ENCODE results near the gene ADARB2. TPM values are rescaled to one million over a fixed set of nuclear protein-coding genes. Genes with fewer than 3 reads are reported as not detected.

ADARB2 gene
- 0.11 and 0.39 TPM in 2 replicates for total RNA-seq (2014; rRNA removed; shearing (Covaris generic))

DNA sequence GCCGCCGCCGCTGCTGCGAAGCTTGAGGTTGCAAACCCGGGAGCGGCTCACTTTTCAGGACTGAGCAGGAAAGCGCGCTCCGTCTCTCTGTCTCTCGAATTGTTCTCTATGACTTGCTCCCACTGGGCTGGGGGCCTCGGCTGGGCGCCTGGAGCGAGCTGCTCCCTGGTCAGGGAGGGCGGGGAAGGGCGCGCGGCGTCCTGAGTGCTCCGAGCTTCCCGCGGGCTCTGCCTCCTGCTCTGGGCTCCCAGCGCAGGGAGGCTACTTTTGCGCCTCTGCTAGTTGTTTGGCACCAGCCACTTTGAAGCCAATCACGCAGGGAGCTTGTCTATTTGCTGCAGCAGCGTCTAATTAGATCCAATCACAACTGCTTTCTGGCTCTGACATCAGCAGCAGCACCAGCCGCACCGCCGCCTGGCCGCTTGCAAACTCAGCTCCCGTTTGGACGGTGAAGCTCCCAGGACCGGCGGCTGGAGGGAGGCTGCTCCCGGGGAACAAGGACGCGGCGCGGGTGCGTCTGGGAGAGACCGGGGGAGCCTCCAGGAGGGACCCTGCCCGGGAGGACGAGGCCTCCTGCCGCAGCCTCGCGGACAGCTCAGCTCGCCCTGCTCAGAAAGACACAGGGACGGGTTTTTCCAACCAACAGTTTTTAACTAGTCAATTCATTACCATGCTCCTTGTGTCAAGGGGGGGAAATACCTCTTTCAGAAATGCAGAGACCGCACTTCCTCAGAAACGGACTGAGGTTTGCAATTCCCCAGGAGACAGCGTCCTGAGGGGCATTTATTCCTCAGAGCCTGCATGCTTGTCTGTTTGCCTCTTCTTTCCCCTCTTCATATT is at the start of gene ADARB2:
Gene ADARB2, minus strand, starts transcription at position 304 of the 840 bp plus-strand sequence.
- peak; percentile 88 for DNase-seq (ENCODE audit: low read depth)

DNA sequence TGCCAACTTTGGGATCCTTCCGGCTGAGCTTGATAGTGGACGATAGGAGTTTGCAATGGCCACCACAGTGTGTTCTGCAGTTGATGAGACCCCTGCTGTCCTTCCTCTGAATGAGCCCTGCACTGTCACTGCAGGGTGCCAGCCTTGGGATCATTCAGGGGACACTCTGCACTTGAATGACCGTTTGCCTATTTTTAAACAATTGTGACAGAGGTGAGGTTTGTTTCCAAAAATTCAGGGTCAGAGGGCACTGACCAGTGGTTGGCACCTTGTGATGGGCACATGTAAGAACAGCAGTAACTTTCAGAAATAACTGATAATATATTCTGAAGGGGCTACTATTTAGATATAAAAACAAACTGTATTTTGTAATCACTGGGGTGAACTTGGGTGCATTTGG is 48.5 kb upstream of the ADARB2 start:
- no peak for DNase-seq (ENCODE audit: low read depth)

GRCh38 chr10:1782841-1783240 is 45.5 kb upstream of the ADARB2 start:
- DNase-seq (ENCODE audit: low read depth) = no peak

- DNase-seq (ENCODE audit: low read depth) = no peak
Observed at GRCh38 chr10:1779796-1780195, 42.5 kb upstream of the ADARB2 start.

GRCh38 chr10:1778375-1778969 is 41.1 kb upstream of the ADARB2 start:
- DNase-seq (ENCODE audit: low read depth) = no peak

DNA sequence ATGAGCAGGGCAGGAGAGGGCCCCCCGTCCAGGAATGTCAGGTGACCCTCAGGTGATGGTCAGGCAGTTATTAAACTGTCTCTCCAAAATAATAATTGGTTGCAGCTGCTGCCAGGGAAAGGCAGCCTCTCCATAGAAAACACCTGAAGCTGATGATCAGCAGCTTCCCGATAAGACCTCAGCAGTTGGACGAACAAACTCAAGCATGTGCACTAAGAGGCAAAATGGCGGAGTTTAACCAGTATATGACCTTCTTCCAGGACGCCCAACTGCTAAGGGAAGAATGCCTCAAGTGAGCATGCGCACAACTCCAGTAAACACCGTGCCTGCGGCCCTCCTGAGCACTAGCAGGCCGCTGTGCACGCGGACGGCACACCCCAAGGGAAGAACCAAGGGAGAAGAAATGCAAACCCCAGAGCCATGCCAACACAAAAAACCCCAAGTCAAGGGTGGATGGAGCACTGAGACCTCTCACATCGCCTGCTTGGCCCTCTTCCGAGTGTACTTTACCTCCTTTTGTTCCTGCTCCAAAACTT is 38.9 kb upstream of the ADARB2 start:
- DNase-seq (ENCODE audit: low read depth) = peak; percentile 44

- no peak for DNase-seq (ENCODE audit: low read depth)
Observed at GRCh38 chr10:1774796-1775195, 37.5 kb upstream of the ADARB2 start.

DNA sequence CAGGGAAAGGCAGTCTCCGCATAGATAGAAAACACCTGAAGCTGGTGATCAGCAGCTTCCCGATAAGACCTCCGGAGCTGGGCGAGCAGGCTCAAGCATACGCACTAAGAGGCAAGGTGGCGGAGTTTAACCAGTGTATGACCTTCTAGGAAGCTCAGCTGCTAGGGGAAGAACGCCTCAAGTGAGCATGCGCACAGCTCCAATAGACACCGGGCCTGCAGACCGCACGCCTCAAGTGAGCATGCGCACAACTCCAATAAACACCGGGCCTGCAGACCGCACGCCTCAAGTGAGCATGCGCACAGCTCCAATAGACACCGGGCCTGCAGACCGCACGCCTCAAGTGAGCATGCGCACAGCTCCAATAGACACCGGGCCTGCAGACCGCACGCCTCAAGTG is 35.9 kb upstream of the ADARB2 start:
- DNase-seq (ENCODE audit: low read depth) = peak; percentile 70

- DNase-seq (ENCODE audit: low read depth) = no peak
Observed at GRCh38 chr10:1766049-1766448, 28.7 kb upstream of the ADARB2 start.

DNA sequence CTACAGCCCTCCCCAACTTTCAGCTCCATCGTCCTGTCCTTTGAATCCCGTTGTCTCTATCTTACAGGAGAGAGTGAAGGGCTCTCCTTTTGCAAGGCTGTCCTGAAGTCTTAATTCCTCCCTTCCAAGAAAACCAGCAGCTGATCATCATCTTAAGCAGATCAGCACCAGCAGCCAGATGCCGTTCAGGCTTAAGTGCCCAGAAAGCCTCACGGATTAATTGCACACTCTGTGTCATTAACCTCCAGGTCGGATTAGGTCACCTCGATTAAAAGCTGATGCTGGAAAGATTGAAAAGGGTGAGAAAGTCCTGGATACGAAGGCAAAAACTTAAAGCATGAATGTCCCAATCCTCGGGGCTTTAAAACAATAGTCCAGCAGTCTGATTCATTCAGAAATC is 24.8 kb upstream of the ADARB2 start:
- no peak for DNase-seq (ENCODE audit: low read depth)

DNA sequence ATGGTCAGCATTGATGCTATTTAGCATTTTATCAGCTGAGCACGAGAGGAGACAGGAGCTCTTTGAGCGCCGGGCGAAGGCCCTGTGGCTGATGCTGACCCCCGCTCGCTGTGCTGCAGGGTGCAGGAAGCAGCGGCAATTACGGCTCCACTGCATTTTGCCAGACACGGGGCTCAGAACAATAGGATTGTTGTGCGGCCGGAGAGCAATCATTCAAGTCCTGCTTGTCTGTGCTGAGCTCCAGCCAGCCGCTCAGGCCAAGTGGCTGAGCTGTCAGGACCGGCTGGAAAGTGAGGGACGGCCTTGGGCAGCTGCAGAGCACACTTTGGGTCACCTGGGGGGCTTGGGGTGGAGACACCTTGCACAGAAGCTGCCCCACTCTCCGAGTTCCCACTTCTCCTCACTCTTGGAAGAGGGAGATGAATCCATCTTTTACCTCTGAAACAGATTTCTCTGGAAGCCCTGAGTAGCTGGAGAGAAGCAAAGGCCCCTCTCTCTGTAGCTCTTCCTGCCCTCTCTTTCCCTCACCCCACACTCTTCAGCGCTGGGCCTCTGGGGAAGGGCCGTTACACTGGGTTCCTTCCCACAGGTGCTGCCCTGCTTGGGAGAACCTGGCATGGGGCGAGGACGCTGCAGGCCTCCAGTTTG is 17.3 kb upstream of the ADARB2 start:
- DNase-seq (ENCODE audit: low read depth) = no peak

GRCh38 chr10:1752153-1752552 is 14.8 kb upstream of the ADARB2 start:
- no peak for DNase-seq (ENCODE audit: low read depth)

DNA sequence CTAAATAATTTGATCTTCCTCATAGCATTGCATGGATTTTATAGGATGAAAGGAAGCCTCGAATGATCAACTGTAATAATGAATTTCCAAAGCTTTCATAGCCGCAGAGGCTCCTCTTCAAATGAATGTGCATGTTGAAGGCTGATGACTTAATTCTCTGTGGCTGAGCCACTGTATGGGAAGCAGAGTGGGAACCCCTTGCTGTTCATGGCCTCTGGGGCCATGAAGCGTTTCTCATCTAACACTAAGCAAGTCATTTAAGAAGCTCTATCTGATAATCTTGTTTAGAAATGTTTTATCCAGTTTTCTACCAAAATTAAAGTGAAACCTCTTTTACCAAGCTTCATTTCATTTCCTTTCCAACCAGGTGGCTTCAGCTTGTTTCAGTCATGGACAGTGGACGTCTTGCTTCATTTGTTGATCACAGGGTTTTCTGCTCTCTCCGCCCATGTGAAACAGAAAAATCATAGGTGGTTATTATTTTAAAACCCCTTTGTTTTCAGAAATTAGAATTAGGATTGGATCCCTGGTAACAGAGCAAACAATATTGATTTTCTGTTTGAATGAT is 10.3 kb upstream of the ADARB2 start:
- no peak for DNase-seq (ENCODE audit: low read depth)

DNA sequence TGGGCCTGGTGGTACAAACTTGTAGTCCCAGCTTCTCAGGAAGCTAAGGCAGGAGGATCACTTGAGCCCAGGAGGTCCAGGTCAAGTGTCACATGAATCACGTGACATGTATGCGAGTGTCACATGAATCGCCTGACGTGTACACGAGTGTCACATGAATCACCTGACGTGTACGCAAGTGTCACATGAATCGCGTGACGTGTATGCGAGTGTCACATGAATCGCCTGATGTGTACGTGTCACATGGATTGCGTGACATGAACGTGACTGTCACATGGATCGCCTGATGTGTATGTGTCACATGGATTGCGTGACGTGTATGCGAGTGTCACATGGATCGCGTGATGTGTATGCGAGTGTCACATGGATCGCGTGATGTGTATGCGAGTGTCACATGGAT is 9.5 kb upstream of the ADARB2 start:
- DNase-seq (ENCODE audit: low read depth) = no peak

DNA sequence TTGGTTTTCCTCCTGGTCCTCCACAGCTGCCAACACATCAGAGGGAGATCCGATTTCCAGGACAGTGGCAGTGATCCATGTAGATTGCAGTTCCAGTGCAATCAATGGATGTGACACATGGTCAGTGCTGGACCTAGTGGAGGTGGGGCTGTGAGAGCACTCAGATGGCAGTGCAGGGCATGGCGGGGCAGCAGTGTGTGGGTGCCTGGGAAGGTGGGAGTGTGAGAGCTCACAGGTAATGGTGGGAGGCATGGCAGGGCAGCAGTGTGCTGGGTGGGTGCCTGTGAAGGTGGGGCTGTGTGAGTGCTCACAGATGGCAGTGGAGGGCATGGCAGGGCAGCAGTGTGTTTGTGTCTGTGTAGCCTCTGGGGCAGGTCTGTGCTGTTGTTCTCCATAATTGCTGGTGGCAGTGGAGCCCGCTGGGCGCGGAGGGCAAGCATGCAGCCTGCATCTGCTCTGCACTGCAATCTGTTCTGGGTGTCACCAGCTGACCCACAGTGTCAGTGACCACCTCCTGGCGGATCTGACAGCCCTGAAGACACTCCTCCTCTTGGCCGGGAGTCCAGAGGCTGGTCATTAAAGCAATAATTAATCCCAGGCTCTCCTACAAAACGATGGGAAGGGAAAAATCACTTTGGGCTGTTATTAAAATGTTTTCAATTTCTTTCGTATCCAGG is 8.6 kb upstream of the ADARB2 start:
- no peak for DNase-seq (ENCODE audit: low read depth)

DNA sequence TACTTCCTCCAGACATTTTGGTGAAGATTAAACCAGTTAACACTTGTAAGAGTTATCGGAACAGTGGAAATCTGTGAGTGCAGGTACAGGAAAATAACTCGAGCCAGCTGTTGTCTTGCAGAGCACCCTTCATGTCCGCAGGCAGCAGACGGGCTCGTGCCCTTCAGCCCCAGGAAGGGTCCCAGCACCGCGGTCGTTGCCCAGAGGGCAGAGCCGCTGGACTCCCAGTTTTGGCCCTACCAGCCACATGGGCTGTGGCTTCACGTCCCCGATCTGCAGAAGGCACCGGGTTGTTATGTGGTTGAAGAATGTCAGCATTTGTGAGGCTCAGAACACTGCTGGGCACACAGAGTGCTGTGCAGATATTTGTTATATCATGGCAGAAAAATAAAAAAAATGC is 7.2 kb upstream of the ADARB2 start:
- no peak for DNase-seq (ENCODE audit: low read depth)

DNA sequence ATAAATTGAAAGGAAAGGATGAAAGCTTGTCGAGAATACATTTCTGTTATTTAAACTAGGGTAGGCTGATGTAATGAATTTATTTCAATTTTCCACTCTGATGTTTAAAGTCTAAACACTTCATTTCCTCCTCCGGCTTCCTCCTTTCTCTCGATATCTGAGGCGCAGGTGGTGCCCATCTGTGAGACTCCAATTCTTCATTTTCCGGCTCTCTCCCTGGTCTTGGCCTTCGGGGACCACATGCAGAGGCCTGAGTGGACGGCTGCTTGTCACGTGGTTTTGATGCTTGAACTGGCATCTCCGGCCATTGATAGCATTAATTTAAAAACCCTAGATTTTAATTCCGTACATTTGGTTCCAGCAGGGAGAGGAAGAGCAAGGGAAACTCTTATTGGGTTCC is 5.8 kb upstream of the ADARB2 start:
- no peak for DNase-seq (ENCODE audit: low read depth)

GRCh38 chr10:1741450-1741849 is 4.1 kb upstream of the ADARB2 start:
- no peak for DNase-seq (ENCODE audit: low read depth)

DNA sequence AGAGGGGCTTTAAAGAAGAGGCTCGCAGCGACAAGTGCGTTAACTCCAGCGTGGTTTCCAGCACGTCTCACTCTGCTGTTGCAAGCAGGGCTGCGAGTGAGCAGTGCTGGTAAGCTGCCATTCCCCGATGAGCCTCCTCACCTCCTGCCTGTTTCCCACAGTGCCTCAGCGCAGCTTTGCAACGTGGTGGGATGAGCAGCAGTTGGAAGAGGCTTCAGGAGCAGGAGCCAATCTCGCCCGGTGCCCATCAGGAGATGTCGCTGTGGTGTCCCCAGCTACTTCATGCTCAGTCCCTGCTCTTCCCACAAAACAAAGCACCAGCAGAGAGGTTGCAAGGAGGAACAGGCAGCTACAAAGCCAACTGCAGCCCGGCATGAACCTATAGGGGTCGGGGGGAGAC is 2.4 kb upstream of the ADARB2 start:
- no peak for DNase-seq (ENCODE audit: low read depth)

DNA sequence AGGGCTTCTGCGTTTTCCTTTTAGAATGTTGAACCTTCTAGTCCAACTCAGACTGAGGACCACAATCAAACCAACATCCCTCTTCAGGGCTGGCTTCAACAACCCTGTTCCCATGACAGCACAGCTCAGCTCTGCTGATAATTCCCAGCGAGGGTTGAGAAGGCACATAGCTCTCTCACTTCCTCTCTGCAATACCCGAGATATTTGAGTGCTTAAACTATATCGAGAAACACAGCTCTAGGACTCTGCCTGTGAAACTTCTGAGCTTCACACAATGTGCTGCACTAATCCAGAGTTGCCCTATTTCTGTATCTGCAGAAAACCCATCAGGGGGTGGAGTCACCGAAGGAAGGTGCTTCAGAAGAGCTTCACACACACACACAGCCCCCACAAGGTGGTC is 1.6 kb upstream of the ADARB2 start:
- DNase-seq (ENCODE audit: low read depth) = no peak

- no peak for DNase-seq (ENCODE audit: low read depth)
Observed at GRCh38 chr10:1736972-1737221, 428 bp downstream of the ADARB2 start.
